Mesothelial cell of epicardium (in vitro differentiated cells): ENCODE results near the gene PRR16. TPM values are rescaled to one million over a fixed set of nuclear protein-coding genes. Genes with fewer than 3 reads are reported as not detected.

Source experiments
- DNase-seq, 2 experiments: peaks; one replicate each; pipeline ENCODE4 v3.0.0; 2021; ENCODE audit warnings: low spot score in 2 of 2; ENCODE audit not compliant: unreplicated experiment in 2 of 2
- H3K27ac Mint-ChIP-seq: 2 replicates; pipeline ENCODE4 v1.8.0; 2021; ENCODE audit warnings: mixed read lengths
- H3K27me3 Mint-ChIP-seq: 2 replicates; pipeline ENCODE4 v1.8.0; 2021; ENCODE audit warnings: low read depth, mixed read lengths
- H3K36me3 Mint-ChIP-seq: 2 replicates; pipeline ENCODE4 v1.8.0; 2021; ENCODE audit warnings: mixed read lengths
- H3K4me1 Mint-ChIP-seq: 2 replicates; pipeline ENCODE4 v1.8.0; 2021; ENCODE audit warnings: mixed read lengths
- H3K4me3 Mint-ChIP-seq: 2 replicates; pipeline ENCODE4 v1.8.0; 2021; ENCODE audit warnings: mild to moderate bottlenecking, moderate library complexity, mixed read lengths
- H3K9me3 Mint-ChIP-seq: 2 replicates; pipeline ENCODE4 v1.8.0; 2021; ENCODE audit warnings: mixed read lengths
- total RNA-seq: library from RNA; stranded (reverse); gene quantifications from 3 replicates; pipeline ENCODE4 v1.2.1, GENCODE V29; 2021
- TF ChIP-seq, protein P1 (sequence below): fragments of 200-600 bp; sonication (generic); IDR thresholded peaks from one replicate; pipeline ENCODE4 v1.5.0; 2021; ENCODE audit warnings: antibody characterized with exemption; ENCODE audit not compliant: unreplicated experiment

Gene PRR16
- total RNA-seq, 1 donor from 2014 or later = 2.1 TPM

DNA sequence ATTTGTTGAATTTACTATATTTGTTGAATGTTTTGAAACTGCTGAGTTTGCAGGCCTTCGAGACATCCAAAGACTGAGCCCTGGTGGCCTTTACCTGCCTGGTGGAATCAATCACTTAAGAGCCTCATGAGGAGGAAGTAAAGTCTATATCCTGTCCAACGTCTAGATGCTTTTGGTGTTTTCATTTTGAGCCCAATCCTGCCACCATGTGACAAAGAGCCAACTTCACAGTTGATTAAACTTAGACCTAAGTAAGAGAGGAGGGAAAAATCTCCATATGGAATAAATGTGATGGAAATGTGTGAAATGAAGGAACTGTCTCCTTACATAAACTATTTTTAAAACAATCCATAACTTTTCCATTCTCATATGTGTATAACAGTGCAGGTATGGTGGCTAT lies 220.1 kb downstream of the PRR16 start:
- no peaks in the 10 kb centered on the region for H3K9me3 Mint-ChIP-seq

DNA sequence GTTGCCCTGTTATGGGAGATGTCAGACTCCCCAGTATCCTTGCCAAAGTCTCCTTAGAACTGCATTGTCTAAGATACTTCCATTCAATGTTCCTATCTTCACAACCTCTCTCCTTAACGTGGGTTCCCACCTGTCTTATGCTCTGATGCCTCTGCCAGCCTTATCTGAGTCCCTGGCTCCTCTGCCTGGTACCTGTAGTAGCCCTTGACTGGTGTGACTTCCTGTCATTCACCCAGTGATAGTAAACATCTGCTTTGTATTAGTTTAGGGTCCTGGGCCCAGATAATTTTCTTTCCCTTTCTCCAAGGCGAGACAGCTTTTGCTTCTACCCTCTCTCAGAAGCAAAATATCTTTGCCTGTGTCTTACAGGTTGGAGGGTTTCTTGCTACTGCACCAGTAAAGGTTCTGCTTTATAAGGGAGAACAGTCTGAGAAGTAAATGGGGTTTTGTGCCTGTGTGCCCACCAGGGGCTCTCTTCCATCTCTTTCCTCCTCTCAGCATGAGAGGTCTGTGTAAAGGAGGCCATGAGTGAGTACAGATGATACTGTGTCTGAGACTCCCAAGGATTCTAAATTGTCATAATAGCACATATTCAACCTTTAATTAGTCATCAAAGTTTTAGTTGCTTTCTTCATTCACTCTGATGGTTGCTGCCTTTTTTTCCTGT lies 220.8 kb downstream of the PRR16 start:
- no peak overlapping the region for H3K27ac Mint-ChIP-seq

More for the DNA sequence above, 220.1 kb downstream of the PRR16 start:
- Mint-ChIP-seq H3K4me1 (peaks cover 1% of the 10 kb centered on the region), H3K36me3 (no peaks in the 10 kb centered on the region), H3K27ac (no peak overlapping the region), H3K27me3 (no peaks in the 10 kb centered on the region), H3K4me3 (no peak overlapping the region)
- TF ChIP-seq, protein P1, sequence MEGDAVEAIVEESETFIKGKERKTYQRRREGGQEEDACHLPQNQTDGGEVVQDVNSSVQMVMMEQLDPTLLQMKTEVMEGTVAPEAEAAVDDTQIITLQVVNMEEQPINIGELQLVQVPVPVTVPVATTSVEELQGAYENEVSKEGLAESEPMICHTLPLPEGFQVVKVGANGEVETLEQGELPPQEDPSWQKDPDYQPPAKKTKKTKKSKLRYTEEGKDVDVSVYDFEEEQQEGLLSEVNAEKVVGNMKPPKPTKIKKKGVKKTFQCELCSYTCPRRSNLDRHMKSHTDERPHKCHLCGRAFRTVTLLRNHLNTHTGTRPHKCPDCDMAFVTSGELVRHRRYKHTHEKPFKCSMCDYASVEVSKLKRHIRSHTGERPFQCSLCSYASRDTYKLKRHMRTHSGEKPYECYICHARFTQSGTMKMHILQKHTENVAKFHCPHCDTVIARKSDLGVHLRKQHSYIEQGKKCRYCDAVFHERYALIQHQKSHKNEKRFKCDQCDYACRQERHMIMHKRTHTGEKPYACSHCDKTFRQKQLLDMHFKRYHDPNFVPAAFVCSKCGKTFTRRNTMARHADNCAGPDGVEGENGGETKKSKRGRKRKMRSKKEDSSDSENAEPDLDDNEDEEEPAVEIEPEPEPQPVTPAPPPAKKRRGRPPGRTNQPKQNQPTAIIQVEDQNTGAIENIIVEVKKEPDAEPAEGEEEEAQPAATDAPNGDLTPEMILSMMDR = no peak
- DNase-seq = no peak

DNA sequence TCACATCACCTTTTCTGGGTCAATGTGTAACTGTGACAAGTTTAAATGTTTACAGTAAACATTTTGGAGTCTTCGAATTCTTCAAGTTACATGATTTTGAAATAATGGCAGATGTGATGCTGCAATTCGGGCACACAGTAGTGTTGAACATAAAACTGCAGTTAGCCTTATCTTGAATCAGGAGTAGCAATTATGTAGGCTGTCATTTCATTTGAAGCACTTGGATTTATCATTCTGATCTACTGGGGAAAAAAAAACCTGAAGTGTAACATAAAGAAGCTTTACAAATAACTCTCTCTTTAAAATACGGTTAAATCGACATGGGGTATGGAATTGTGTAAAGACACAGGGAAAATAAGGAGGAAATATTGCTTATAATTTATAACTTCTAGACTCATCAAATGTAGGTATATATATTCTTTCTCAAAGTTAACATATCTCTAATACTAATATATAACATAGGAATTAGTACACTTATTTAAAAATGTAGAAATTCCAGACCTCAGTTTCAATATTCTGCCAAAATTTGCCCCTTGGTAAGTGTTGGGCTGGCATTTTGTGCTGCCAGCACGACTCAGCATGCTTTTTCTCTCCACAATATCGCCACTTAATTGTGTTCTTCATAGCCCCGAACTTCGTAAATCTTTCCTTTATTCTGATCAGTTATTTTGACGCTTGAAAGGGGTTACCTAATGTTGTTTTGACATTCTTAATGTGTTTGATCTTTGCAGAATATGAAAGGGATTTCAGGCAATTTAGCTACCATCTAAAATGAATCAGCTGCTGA lies 226.7 kb downstream of the PRR16 start:
- no peak for DNase-seq
- H3K27me3 Mint-ChIP-seq = no peaks in the 10 kb centered on the region
- H3K9me3 Mint-ChIP-seq = no peaks in the 10 kb centered on the region
- TF ChIP-seq, protein P1 = no peak
- peaks cover 3% of the 10 kb centered on the region for H3K4me1 Mint-ChIP-seq
- H3K27ac Mint-ChIP-seq = no peak overlapping the region
- H3K36me3 Mint-ChIP-seq = no peaks in the 10 kb centered on the region
- no peak overlapping the region for H3K4me3 Mint-ChIP-seq

More for the DNA sequence above, 220.8 kb downstream of the PRR16 start:
- H3K4me1 Mint-ChIP-seq = peaks cover 1% of the 10 kb centered on the region
- TF ChIP-seq, protein P1 = no peak
- no peaks in the 10 kb centered on the region for H3K27me3 Mint-ChIP-seq
- no peaks in the 10 kb centered on the region for H3K9me3 Mint-ChIP-seq
- no peak overlapping the region for H3K4me3 Mint-ChIP-seq
- H3K36me3 Mint-ChIP-seq = no peaks in the 10 kb centered on the region
- no peak for DNase-seq

DNA sequence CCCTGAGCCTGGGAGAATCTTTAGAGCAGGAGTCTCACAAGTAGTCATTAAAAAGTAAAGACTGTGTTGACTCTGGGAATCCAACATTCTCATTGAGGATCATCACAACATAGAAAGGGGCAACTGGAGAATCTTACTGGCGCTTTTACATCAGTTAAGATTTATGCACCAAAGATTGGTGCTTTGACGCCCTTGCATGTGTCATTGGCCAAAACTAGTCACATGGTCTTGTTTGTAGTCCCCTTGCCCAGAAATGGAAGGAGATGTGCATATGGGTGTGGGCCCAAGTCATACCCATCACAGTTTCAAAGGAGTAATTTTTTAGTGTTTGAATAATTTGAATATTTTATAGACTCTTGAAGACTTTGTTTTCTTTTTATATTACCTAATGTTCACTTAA lies 228.2 kb downstream of the PRR16 start:
- Mint-ChIP-seq H3K36me3 (no peaks in the 10 kb centered on the region), H3K9me3 (no peaks in the 10 kb centered on the region), H3K27ac (no peak overlapping the region), H3K4me1 (peaks cover 5% of the 10 kb centered on the region), H3K4me3 (no peak overlapping the region), H3K27me3 (no peaks in the 10 kb centered on the region)
- TF ChIP-seq, protein P1 = no peak
- DNase-seq = no peak

DNA sequence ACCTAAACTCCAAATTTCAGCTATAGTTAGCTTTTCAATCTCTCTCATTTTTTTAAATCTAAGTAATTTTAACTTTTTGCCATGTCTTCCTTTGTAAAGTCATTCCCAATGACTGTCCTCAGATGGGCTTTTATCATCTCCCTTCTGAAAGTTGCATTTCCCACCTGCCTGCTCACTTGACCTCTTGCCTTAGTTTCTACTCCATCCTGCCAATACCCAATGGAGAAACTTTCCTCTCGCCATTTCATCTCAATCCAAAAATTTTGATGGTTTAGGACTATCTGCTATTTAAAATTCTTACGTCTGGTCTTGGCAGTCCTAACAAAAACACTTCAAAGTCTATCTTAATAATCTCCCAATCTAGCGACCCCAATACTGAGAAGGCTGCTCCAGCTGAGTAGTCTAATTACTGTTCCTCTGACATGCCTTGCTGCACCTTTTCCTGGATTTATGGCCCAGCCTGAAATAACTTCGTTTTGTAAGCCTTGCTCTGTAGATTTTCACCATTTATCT lies 231.3 kb downstream of the PRR16 start:
- Mint-ChIP-seq H3K4me1 (peaks cover 5% of the 10 kb centered on the region), H3K36me3 (no peaks in the 10 kb centered on the region), H3K9me3 (no peaks in the 10 kb centered on the region), H3K27me3 (peaks cover 14% of the 10 kb centered on the region), H3K27ac (no peak overlapping the region), H3K4me3 (no peak overlapping the region)
- no peak for DNase-seq
- TF ChIP-seq, protein P1 = no peak
